GM21526 (cell line): ENCODE results near the gene RBMXL2.
A peak's percentile ranks its signal among the peaks of the same experiment; 100 is the strongest.

Experiments used
- ATAC-seq: cut with Tn5 transposase; IDR thresholded peaks from one replicate; pipeline ENCODE4 v1.9.1; 2021; ENCODE audit warnings: moderate library complexity; ENCODE audit not compliant: unreplicated experiment, low FRiP score

RBMXL2 gene

DNA sequence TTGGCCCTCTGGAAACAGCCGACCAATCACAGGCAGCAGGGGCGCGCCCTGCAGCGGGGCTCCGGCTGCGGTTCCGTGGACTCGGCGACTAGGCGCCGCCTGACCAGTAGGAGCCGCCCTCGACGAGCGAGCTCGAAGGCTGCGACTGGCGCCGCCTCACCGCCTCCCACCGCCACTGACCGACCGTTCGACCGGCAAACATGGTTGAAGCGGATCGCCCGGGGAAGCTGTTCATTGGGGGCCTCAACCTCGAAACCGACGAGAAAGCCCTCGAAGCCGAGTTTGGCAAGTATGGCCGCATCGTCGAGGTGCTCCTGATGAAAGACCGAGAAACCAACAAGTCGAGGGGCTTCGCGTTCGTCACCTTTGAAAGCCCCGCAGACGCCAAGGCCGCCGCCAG lies at the start of gene RBMXL2:
TSS of gene RBMXL2 (plus strand) at position 78 of the 400 bp plus-strand sequence. CDS start at position 201, 123 bp downstream.
- no peak for ATAC-seq

GRCh38 chr11:7046474-7047175 lies 42.2 kb upstream of the RBMXL2 start:
- ATAC-seq: no peak

DNA sequence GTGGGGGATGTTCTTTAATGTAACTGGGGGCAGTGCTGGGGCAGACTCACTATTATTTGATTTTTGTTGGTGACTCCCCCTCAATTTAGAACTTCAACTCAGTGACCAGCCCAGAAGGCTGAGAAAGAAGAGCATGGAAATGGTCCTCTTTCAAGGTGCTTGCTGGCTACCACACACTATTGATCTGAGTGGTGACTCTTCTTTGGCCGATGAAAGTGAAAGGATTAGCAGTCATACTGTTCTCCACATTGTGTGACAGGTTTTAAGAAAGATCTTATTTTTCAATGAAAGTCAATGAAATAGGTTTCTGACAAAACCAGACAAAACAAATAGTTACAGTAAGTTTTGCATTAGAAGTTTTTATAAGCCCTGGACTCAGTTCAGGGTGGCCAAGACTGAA lies 38.6 kb upstream of the RBMXL2 start:
- no peak for ATAC-seq

- ATAC-seq: no peak
These were observed 31.8 kb upstream of the RBMXL2 start for GRCh38 chr11:7056828-7057513.

DNA sequence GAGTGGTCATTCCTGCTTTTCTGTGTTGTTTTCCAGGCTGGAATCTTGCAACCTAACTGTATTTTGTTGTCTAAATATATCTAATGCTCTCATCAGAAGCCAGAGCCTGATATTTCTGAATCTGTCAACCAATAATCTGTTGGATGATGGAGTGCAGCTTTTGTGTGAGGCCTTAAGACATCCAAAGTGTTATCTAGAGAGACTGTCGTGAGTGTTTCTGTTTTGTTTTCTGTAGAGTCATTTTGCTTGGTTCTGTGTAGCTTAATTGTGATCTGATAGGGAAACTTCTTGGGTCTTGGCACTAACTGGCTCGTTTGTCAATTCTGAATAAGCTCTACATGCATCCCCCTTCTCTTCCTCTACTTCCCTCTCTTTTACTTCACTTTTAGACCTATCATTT lies 31.2 kb upstream of the RBMXL2 start:
- no peak for ATAC-seq

GRCh38 chr11:7060868-7061267 lies 27.9 kb upstream of the RBMXL2 start:
- no peak for ATAC-seq

DNA sequence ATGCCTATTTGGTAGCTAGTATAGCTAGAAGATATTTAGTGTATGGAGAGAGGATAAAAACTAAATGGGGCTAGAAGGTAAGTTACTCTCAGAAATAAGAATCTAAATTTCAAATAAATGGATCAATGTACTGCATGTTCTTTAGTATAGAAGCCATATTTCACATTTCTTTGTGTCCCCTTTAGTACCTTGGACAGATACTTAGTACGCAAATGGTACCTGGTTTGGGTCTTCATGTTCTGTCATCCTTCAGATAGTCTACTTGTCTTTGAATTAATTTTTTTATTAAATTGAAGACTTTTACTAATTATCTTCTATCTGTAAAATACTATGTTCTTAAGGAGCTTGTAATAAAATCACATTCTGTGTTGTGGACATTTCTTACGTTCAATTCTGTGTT lies 26.3 kb upstream of the RBMXL2 start:
- no peak for ATAC-seq

DNA sequence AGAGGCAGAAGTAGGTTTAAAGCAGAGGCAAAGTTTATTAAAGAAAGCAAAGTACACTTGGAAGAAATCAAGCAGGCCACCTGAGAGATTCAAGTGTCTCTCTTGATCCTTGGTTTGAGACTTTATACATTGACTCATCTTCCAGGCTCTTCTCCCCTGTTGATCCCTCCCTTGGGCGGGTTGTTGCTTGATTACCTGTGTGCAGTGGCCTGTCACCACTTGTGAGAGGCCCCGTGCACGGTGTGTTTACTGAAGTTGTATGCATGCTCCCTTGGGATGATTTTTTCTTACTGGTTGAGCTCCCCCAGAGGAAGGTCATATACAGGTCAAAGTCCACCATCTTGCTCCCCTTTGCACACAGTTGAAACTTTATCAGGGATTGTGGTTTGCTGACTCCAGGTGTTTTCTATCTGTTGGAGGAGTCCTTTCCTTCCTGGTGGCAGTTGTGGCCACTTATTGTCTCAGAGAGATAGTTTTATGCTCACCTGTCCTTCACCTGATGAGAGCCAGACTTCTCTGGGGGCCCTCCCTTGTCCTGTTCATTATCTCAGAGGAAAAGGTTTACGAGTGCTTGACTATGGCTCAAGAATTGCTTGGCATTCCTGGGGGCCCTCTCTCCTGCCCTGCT lies 16.3 kb upstream of the RBMXL2 start:
- ATAC-seq: no peak

- no peak for ATAC-seq
These were observed 11.7 kb upstream of the RBMXL2 start for GRCh38 chr11:7077101-7077500.

GRCh38 chr11:7079545-7080135 lies 9.2 kb upstream of the RBMXL2 start:
- no peak for ATAC-seq

DNA sequence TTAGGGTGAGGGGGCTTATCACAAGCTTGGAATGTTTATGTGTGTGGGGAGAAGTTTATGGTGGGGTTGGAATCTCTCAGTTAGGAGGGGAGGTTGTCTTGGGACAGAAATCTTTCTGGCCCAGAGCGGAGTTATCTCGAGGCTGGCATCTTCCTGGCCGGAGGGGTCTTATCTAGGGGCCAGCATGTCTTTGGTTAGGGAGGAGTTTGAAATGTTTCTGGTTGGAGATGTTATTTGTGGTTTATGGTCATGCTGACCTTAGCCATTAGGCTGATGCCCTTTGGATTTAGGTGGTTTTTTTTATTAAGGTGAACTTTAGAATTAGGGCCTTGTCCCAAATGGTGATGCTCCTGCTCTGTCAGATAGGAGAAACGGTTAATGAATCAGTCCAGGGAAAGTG lies 7.9 kb upstream of the RBMXL2 start:
- ATAC-seq: no peak

DNA sequence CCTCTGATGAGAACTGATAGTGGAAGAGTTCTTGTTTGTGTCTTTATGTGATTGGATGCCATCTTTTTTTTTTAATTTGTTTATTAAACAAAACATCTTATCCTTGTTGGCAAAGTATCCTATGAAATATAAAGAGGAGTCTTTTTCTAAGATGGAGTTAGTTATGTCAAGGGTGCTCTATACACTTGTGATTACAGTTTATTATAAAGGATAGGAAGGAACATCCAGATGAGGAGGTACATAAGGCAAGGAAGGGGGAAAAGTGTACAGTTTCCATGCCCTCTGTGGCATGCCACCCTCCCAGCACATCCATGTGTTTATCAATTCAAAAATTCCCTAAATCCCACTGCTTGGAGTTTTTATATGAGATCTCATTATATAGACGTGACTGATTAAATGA lies 7.4 kb upstream of the RBMXL2 start:
- ATAC-seq: no peak

DNA sequence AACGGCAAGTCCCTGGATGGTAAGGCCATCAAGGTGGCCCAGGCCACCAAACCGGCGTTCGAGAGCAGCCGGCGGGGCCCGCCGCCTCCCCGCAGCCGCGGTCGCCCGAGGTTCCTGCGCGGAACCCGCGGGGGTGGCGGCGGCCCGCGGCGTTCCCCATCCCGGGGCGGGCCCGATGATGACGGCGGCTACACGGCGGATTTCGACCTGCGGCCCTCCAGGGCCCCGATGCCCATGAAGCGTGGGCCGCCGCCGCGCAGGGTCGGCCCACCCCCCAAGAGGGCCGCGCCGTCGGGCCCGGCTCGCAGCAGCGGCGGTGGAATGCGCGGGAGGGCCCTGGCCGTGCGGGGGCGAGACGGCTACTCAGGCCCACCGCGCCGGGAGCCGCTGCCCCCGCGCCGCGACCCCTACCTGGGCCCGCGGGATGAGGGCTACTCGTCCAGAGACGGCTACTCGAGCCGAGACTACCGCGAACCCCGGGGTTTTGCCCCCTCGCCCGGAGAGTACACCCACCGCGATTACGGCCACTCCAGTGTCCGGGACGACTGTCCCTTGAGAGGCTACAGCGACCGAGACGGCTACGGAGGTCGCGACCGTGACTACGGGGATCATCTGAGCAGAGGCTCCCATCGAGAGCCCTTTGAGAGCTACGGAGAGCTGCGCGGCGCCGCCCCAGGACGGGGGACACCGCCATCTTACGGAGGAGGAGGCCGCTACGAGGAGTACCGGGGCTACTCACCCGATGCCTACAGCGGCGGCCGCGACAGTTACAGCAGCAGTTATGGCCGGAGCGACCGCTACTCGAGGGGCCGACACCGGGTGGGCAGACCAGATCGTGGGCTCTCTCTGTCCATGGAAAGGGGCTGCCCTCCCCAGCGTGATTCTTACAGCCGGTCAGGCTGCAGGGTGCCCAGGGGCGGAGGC lies 792 bp downstream of the RBMXL2 start:
- no peak for ATAC-seq

DNA sequence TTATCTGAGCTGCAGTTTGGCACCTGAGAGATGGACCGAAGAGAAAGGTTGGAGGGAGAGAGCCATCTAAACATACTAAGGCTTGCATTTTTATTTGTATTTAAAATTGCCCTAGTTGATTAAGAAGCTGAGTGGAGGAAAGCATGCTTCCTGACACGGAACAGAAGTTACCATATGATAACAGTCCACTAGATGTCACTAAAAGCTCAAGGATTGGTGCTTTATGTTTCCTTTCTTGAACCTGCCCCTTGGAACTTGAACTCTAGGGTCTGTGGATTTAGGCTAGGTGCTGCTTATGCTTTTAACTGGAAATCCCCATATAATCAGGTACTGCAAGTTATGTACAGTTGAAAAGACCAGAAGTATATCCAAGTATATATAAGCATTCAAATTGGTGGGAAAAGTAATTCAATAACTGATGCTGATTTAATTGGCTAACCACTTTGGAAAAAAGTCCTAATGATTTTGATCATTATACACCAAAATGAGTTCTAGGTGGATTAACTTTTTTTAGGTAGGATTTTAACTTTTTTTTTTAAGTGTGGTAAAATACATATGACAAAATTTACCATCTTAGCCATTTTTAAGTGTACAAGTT lies 9.5 kb downstream of the RBMXL2 start:
- ATAC-seq: peak; percentile 92

DNA sequence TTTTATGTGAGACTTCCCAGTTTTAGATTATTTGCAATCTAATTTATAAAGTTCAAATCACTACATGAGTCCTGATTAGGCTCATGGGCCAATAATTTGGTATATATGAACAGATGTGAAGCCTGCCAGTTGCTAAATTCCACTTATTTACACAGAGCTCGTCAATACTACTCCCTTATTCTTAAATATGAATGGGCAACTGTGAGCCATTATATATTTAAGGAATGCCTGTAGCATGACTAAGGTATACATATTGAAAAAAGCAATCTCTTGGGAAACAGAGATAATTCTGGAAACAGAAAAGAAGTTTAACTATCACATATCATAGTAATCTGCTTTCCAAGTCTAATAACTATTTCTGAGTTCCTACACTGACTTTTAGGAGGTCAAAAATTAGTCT lies 27.0 kb downstream of the RBMXL2 start:
- no peak for ATAC-seq

- ATAC-seq: no peak
These were observed 27.6 kb downstream of the RBMXL2 start for GRCh38 chr11:7116370-7116769.

GRCh38 chr11:7138051-7138450 lies 49.3 kb downstream of the RBMXL2 start:
- ATAC-seq: no peak
